NCI-H128 (cell line): ENCODE results near the gene HS3ST5.

Experiments
- DNase-seq: peaks from one replicate; lab custom pipeline; 2025; ENCODE audit not compliant: unreplicated experiment; lab: John Stamatoyannopoulos, UW

HS3ST5 gene, protein sequence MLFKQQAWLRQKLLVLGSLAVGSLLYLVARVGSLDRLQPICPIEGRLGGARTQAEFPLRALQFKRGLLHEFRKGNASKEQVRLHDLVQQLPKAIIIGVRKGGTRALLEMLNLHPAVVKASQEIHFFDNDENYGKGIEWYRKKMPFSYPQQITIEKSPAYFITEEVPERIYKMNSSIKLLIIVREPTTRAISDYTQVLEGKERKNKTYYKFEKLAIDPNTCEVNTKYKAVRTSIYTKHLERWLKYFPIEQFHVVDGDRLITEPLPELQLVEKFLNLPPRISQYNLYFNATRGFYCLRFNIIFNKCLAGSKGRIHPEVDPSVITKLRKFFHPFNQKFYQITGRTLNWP

DNA sequence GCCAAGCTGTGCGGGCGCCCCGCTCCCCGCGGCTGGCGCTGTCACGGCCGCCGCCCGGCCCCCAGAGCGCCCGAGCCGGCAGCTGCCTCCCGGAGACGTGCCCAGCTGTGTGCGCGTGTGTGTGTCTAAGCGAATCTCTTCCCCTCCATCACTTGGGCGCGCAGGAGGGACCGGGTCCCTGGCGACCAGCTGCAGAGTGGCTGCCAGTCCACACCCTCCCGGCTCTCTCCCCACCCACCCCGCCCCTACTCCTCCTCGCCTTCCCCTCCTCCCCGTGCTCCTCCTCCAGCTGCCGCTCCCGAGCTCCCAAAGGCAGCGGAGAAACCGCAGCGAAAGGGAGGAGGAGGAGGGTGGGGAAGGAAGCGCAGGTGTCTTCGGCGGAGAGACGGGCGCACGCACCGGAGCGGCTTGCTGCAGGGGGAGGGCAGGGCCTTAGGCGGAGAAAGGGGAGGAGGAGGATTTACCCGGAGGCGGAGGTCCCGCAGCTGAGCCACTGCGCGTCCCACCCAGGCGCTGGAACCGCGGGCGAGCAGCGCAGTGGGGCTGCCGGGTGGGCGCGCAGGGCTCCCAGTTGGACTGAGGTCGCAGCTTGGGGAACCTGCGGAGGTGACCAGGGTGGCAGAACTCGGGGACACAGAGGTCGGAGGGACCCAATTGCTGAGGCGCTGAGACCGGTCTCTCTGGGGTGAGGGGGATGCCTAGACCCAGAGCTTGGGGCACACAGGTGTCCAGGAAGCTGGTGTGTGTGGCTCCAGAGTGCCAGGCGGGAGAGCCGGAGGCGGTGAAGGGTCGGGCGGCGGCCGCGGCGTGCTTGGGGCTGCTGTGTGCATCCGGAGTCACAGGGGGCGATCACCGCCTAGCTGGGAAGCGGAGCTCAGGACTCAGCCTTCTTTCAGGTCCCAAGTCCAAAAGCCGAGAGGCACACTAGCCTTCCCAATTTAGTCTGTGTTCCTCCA, at the start of gene HS3ST5:
HS3ST5 (minus strand) TSS at position 198 of the 956 bp plus-strand sequence. CDS start 280,178 bp downstream, outside the sequence.
- DNase-seq, result no peak

- no peak for DNase-seq
Observed at GRCh38 chr6:114390176-114390575, 47.4 kb upstream of the HS3ST5 start.

DNA sequence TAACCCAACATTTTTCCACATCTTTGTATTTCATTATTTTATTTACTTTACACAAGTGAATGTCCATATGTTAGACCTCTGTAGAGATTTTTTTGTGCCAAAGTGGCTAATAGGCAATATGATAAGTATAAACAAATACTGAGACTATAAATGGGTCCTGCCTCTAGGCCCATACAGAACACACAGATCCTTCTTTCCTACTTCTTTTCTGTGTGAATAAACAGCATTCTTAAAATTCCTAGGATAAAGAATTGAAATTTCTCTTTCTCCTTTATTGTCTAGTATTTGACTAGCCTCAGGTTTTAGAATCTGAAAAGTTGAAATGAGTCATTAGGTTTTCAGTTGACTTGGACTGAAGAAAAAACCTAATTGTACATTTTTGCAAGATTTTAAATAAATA, 46.3 kb upstream of the HS3ST5 start:
- DNase-seq, result no peak

DNA sequence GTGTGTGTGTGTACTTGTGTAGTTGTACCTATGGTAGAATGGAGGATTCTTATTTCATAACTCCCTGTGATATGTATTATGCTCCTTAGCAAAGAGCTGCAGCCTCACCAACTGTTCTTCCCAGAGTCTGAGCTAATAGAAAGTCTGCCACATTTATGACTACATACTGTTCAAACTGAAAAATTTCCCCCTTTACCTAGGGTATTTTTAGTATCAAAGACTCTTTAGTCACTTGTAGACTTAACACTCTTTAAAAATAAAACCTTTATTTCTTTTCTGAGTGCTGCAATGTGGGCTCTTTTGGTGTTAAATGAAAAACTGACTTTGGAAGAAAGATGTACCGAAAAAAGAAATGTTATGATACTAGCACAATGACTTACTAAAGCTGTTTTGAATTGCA, 39.6 kb upstream of the HS3ST5 start:
- no peak for DNase-seq

DNA sequence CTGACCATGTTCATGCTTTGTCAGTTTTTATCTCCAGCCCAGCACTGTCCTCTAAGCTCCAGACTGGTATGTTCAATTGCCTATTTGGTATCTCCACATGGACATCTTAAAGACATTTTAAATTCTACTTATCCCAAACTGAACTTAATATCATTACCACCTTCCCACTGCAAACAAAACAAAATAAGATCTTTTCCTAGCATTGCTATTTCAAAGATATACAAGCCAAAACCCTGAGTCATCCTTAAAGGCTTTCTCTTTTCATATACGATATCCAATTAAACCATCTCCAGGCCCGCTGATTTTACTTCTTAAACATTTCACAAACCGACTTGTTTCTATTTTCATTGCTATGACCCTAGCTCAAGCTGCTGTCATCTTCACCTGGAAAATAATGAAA, 35.1 kb upstream of the HS3ST5 start:
- no peak for DNase-seq

- no peak for DNase-seq
Observed at GRCh38 chr6:114376611-114377175, 33.9 kb upstream of the HS3ST5 start.

DNA sequence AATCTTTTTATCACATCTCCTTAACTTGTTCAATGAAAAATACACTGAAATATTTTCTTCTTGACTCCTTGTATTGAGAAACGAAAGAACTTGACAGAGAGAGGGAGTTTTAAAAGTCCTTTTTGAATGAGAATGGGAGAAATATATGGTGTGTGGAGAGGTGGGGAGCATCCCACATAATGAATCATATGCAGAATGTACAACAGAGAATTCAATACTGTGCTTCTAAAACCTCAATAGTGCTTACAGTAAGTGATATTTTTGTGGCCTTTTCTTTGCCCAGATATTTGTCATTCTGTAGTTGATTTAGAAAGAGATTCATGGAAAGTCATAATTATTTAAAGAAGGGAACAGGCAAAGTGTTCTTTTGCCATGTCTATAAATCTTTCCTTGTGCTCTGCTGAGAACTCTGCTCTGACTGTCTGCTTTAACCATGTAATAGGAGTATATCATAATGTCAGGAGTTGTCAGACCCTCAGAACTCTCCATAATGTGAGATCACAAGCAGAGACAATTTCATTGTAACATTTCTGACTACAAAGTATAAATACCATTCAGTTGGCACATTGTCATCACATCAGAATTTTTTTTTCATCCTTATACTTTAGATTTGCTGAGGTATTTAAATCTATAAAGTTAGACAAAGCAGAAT, 32.8 kb upstream of the HS3ST5 start:
- no peak for DNase-seq

- no peak for DNase-seq
Observed at GRCh38 chr6:114367315-114367961, 24.6 kb upstream of the HS3ST5 start.

GRCh38 chr6:114366899-114367298, 24.1 kb upstream of the HS3ST5 start:
- DNase-seq, result no peak

GRCh38 chr6:114364301-114364700, 21.5 kb upstream of the HS3ST5 start:
- DNase-seq, result no peak

DNA sequence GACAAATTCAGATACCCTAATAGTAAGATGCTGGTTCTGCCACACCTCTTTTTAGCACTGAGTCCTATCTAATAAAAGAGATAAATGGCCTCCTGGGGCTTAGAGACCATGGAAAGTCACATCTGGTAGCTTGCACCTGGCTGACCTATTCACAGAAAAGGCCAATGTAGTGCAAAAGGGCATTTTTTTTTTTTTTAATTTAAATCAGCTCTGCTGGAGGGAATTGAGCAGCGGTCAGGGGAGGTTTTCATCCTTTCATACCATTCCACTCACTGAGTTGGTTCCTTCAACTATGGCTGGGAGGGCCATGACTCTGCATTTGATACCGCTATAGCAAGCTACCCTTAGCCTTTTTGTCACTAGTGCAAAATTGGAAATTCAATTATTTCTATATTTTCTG, 20.1 kb upstream of the HS3ST5 start:
- DNase-seq, result no peak

GRCh38 chr6:114362396-114362795, 19.6 kb upstream of the HS3ST5 start:
- DNase-seq, result no peak

GRCh38 chr6:114361036-114361435, 18.2 kb upstream of the HS3ST5 start:
- no peak for DNase-seq

DNA sequence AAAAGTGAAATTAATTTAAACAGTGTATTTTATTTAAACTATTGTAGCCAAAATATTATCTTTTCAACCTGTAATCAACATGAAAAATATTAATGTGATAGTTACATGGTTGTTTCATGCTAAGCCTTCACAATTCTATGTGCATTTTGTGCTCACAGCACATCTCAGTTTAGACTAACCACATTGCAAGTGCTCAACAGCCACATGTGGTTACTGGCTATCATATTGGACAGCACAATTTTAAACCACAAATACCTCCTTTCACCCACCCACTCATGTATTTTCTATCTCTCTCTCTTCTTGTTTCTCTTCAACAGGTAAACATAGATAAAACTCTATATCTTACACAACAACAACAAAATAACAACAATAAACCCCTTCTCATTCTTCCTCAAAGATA, 12.5 kb upstream of the HS3ST5 start:
- DNase-seq, result no peak

GRCh38 chr6:114354482-114354881, 11.7 kb upstream of the HS3ST5 start:
- DNase-seq, result no peak

- DNase-seq, result no peak
Observed at GRCh38 chr6:114346451-114346850, 3.6 kb upstream of the HS3ST5 start.

DNA sequence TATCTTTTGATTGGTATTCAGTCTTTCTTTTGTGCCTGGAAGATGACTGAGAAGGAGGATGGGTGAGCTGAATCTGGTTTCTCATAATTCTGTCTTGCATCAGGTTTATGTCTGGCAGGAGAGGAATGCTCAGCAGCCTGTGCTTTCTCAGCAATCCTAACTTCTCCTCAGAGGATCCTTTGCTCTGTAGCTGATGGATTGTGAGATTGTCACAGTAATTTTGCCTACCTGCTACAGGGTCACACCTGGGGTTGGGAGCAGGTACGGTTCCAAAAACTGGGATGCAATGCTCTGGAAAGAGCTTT, 2.1 kb upstream of the HS3ST5 start:
- no peak for DNase-seq

DNA sequence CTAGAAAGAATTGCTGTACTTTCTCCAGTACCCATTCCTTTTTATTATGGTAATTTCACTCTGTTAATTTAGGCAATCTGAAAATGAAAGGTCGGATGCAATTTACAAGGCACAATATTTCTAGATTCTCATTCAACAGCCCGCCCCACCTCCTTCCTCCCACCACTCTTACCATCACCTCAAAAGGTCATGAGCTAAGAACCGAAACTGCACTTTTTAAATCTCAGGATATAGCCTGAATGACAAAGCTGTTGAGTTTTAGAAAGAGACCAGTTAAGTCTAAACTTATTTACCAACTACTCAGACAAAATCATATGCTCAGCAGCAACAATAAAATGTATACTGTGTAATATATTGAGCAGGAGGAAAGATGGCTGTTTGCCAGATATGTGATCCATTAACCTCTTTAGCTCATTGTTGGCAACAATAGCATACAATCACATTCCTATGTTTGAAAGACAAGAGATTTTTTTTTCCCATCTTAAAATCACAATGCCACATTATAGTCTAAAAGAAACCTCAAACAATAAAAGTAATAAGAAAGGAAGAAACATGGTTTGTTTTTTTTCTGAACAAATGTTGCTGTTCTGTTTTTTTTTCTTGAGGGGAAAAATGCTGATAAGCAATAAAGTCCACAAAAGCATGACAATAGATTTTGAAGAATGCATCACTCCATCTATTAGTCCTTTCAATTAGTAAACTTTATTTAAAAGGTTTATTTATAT, 1.6 kb upstream of the HS3ST5 start:
- DNase-seq, result no peak

DNA sequence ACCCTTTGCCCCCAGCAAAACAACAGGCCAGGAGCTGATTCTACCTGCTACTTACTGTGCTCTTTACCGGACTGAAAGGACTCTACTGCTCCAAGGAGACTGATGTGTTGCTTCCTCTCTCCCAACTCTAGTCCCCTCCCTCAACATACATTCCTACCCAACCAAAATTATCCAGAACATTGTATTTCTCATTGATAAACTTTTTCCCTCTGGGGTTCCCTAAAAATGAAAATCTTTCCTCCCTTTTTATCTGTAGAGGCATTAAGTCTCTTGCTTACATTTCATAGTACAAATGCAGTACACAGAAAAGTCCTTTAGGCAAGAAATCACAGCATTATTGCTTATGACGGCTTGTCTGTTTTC, 940 bp upstream of the HS3ST5 start:
- DNase-seq, result no peak

GRCh38 chr6:114342086-114342825, 567 bp downstream of the HS3ST5 start:
- DNase-seq, result no peak
